ENCODE data around the gene ATP9A. TPM values are rescaled to one million over a fixed set of nuclear protein-coding genes. Genes with fewer than 3 reads are reported as not detected.
"Not testable (repeated sequence)": the region's sequence is repeated elsewhere in the genome, so short reads cannot be mapped to it uniquely, and the experiment has no call there.

The ATP9A gene
- total and polyA plus RNA-seq, 2 experiments from 2014 or later: 11.3 to 16.9 TPM

DNA sequence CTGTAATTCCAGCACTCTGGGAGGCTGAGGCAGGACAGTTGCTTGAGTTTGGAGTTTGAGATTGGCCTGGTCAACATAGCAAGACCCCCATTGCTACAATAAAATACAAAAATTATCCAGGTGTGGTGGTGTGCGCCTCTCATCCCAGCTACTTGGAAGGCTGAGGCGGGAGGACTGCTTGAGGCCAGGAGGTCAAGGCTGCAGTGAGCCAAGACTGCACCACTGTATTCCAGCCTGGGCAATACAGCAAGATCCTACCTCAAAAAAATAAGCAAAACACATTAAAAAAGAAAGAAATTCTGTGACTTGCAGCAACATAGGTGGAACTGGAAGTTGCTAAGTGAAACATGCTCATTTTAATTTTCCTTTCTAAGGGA lies 119.6 kb downstream of the ATP9A start:
- Histone ChIP-seq H3K4me1 (ENCODE audit: low read depth) (no peaks in the 10 kb centered on the region), H3K9me3 (ENCODE audit: low read depth) (no peaks in the 10 kb centered on the region), H3K27ac (no peak overlapping the region)

DNA sequence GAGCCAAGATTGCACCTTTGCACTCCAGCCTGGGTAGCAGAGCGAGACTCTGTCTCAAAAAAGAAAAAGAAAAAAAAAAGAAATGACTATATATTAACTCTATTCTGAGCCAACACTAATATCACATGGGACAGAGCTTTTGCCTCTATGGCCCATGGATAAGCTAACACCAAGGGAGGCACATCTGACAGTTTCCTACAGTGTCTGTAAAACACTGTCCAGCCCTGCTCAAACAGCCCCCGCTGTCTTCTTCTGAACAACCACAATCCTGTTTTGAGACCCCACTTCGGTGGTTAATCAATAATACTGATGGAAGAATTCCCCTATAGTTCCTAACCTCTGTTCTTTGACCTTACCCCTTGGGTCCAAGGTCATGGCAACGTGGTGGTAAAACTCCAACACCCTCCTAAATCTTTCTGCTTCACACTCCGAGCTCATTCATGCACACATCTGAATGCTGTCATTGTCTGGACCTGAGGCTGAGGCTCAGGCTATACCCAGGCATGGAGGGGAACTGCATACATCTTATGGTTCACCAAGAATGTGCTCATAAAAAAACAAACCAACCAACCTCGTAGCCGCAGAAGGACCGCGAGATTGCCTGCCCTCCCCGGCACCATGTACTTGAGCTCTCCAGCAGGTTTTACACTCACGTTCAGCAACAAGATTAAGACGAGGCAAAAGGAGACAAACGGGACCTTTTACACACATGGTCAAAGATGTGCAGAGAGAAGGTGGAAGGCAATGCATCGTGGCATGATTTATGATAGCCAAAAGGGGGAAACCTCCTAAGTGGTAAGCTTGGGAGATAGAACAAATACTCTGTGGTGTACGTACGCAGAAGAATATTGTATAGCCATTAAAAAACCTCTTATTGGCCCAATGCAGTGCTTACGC lies 120.3 kb downstream of the ATP9A start:
- Histone ChIP-seq H3K4me3 (no peak overlapping the region), H3K36me3 (no peaks in the 10 kb centered on the region), H3K27me3 (no peaks in the 10 kb centered on the region), H3K27ac (no peak overlapping the region), H3K4me1 (ENCODE audit: low read depth) (no peaks in the 10 kb centered on the region), H3K9me3 (ENCODE audit: low read depth) (no peaks in the 10 kb centered on the region)
- DNase-seq (ENCODE audit: low read depth in 1 of 2, low spot score in 1 of 2): no peak
- TF ChIP-seq, protein P1, sequence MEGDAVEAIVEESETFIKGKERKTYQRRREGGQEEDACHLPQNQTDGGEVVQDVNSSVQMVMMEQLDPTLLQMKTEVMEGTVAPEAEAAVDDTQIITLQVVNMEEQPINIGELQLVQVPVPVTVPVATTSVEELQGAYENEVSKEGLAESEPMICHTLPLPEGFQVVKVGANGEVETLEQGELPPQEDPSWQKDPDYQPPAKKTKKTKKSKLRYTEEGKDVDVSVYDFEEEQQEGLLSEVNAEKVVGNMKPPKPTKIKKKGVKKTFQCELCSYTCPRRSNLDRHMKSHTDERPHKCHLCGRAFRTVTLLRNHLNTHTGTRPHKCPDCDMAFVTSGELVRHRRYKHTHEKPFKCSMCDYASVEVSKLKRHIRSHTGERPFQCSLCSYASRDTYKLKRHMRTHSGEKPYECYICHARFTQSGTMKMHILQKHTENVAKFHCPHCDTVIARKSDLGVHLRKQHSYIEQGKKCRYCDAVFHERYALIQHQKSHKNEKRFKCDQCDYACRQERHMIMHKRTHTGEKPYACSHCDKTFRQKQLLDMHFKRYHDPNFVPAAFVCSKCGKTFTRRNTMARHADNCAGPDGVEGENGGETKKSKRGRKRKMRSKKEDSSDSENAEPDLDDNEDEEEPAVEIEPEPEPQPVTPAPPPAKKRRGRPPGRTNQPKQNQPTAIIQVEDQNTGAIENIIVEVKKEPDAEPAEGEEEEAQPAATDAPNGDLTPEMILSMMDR (IDR thresholded peaks at IDR 0.05; ENCODE audit: low read depth, low read length): no peak

More for the DNA sequence above, 119.6 kb downstream of the ATP9A start:
- H3K36me3 ChIP-seq: no peaks in the 10 kb centered on the region
- TF ChIP-seq, protein P1 (IDR thresholded peaks at IDR 0.05; ENCODE audit: low read depth, low read length): no peak
- H3K27me3 ChIP-seq: no peaks in the 10 kb centered on the region
- DNase-seq (ENCODE audit: low read depth in 1 of 2, low spot score in 1 of 2): no peak
- no peak overlapping the region for H3K4me3 ChIP-seq

DNA sequence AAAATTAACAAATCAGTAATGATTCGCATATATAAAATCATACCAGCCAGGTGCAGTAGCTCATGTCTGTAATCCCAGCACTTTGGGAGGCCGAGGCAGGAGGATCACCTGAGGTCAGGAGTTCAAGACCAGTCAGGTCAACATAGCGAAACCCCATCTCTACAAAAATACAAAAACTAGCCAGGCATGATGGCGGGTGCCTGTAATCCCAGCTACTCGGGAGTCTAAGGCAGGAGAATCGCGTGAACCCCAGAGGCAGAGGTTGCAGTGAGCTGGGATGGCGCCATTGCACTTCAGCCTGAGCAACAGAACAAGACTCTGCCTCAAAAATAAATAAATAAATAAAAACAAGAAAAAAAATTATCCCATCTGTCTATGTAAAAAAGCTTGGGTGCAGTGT lies 124.4 kb downstream of the ATP9A start:
- H3K27ac ChIP-seq; H3K36me3 ChIP-seq; H3K4me1 ChIP-seq (ENCODE audit: low read depth); H3K27me3 ChIP-seq; DNase-seq (ENCODE audit: low read depth in 1 of 2, low spot score in 1 of 2); H3K9me3 ChIP-seq (ENCODE audit: low read depth); H3K4me3 ChIP-seq: not testable (repeated sequence)

DNA sequence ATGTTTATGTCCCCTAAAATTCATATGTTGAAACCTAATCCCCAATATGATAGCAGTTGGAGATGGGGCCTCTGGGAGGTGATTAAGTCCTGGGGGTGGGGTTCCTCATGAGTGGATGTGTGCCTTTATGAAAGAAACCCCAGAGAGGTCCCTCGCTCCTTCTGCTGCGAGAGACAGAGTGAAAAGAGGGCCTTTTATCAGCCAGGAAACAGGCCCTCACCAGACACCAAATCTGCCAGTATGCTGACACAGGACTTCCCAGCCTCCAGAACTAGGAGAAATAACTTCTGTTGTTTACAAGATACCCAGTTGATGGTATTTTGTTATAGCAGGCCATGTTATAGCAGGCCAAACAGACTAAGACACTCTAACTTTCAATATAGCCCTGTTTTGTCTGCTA lies 124.8 kb downstream of the ATP9A start:
- TF ChIP-seq, protein P1 (IDR thresholded peaks at IDR 0.05; ENCODE audit: low read depth, low read length): no peak
- DNase-seq (ENCODE audit: low read depth in 1 of 2, low spot score in 1 of 2): no peak
- Histone ChIP-seq H3K4me3 (no peak overlapping the region), H3K9me3 (ENCODE audit: low read depth) (no peaks in the 10 kb centered on the region), H3K36me3 (no peaks in the 10 kb centered on the region), H3K27me3 (no peaks in the 10 kb centered on the region), H3K4me1 (ENCODE audit: low read depth) (no peaks in the 10 kb centered on the region), H3K27ac (no peak overlapping the region)

DNA sequence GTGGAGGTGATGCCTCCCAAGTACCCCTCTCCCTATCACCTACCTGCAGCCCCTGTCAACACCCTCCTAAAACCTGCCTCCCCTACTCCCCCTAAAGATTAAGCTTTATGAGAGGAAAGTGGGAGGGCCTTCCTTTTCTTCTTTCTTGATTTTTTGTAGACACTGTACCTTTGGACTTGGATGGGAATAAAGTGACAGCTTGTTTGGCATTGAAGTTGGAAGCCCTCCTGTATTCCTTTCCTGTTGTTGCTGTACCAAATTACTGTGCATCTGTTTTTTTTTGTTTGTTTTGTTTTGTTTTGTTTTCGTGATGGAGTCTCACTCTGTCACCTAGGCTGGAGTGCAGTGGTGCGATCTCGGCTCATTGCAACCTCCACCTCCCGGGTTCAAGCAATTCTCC lies 126.3 kb downstream of the ATP9A start:
- H3K4me1 ChIP-seq (ENCODE audit: low read depth): no peaks in the 10 kb centered on the region
- TF ChIP-seq, protein P1 (IDR thresholded peaks at IDR 0.05; ENCODE audit: low read depth, low read length): no peak
- no peaks in the 10 kb centered on the region for H3K36me3 ChIP-seq
- no peak overlapping the region for H3K27ac ChIP-seq
- no peak overlapping the region for H3K4me3 ChIP-seq
- DNase-seq (ENCODE audit: low read depth in 1 of 2, low spot score in 1 of 2): no peak
- no peaks in the 10 kb centered on the region for H3K9me3 ChIP-seq (ENCODE audit: low read depth)
- H3K27me3 ChIP-seq: no peaks in the 10 kb centered on the region

DNA sequence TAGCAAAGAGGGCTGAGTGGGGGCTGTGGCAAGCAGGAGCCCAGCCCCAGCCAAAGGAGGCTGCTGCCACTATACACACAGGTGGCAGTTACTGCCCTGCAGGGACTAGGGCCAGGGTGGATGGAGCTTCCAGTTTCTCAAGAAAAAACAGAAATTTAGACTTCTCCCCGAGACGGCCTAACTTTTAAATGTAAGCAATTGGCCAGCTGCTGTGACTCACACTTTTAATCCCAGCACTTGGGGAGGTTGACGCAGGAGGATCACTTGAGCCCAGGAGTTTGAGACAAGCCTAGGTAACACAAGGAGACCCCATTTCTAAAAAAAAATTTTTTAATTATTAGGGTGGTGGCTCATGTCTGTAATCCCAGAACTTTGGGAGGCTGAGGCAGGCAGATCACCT lies 127.4 kb downstream of the ATP9A start:
- no peaks in the 10 kb centered on the region for H3K27me3 ChIP-seq
- H3K4me1 ChIP-seq (ENCODE audit: low read depth): no peaks in the 10 kb centered on the region
- DNase-seq (ENCODE audit: low read depth in 1 of 2, low spot score in 1 of 2): no peak
- H3K9me3 ChIP-seq (ENCODE audit: low read depth): no peaks in the 10 kb centered on the region
- H3K27ac ChIP-seq: no peak overlapping the region
- TF ChIP-seq, protein P1 (IDR thresholded peaks at IDR 0.05; ENCODE audit: low read depth, low read length): no peak
- no peak overlapping the region for H3K4me3 ChIP-seq
- H3K36me3 ChIP-seq: no peaks in the 10 kb centered on the region

All from cardiac muscle cell (in vitro differentiated cells and primary cell).